Cerebellar nuclear complex (tissue), 1 donor: Measurements from ENCODE around the gene BAG5.
"Not testable (repeated sequence)": the region's sequence is repeated elsewhere in the genome, so short reads cannot be mapped to it uniquely, and the experiment has no call there.

Source experiments
- DNase-seq, 2 experiments: peaks; one replicate each; lab custom pipeline; 2025; lab: John Stamatoyannopoulos, UW

The BAG5 gene, protein sequence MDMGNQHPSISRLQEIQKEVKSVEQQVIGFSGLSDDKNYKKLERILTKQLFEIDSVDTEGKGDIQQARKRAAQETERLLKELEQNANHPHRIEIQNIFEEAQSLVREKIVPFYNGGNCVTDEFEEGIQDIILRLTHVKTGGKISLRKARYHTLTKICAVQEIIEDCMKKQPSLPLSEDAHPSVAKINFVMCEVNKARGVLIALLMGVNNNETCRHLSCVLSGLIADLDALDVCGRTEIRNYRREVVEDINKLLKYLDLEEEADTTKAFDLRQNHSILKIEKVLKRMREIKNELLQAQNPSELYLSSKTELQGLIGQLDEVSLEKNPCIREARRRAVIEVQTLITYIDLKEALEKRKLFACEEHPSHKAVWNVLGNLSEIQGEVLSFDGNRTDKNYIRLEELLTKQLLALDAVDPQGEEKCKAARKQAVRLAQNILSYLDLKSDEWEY

DNA sequence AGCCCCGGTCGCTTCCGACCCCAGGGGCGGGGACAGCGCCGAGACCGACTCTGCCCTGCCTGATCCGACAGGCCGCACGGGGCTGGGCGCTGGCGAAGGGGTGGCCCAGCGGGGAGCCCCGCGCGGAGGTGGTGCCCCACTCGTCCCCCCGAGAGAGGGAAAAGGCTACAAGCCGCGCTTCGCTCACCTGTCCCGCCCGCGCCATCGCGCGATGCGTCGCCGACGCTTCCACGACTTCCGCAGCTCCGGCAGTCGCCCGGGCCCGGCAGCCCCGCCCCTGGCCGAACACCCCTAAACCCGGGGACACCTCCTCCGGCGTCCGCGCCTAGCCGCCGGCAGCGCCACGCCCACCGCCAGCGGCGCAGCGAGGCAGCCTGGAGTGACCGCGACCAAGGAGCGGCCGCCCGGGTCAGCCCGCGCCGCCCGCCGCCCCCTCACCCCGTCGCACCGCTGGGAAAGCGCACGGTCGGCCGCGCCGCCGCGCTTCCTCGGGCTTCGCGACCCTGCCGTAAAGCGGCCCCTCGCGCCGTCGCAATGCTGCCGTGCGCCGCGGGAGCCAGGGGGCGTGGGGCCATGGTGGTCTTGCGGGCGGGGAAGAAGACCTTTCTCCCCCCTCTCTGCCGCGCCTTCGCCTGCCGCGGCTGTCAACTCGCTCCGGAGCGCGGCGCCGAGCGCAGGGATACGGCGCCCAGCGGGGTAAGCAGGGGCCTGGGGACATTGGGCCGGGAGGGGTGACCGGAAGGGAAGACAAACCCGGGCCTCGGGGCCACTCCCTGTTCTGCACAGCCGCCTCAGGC lies at the start of gene BAG5, which contains the start of gene COA8:
Gene BAG5, minus strand, starts transcription at position 229 of the 797 bp plus-strand sequence. CDS start 1,493 bp downstream, outside the sequence.
Gene COA8, plus strand, starts transcription at position 532 of the 797 bp plus-strand sequence. Its CDS starts 42 bp downstream, at position 574.
- peak in 1 of 2 experiments; percentile 21 for DNase-seq

DNA sequence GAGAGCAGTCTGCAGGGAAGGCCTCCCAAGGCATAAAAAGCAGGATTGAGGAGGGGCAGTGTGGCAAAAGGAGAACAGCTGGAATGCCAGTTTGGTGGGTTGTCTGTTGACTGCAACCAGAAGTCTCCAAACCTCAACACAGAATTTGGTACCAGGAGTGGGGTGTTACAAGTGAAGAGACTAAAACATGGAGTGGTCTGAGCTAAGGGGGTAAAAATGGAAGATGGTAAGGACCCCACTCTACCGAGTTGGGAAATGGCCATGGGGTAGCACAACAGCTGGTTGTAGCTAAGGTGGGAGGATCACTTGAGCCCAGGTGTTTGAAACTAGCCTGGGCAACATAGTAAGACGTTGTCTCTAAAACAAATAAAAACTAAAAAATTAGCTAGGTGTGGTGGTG lies 48.8 kb upstream of the BAG5 start:
- no peak for DNase-seq

DNA sequence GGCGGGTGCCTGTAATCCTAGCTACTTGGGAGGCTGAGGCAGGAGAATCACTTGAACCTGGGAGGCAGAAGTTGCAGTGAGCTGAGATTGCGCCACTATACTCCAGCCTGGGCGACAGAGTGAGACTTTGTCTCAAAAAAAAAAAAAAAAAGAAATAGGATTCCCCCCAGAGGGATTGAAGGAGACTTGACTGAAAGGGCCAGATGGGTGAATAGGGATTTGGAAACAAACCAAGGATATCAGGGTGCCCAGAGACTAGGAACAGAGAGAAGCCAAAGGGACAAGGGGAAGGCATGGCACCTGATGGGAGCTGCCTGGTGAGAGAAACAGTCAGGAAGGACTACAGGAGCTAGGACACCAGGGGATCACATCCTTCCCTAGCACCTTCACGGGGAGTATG lies 46.6 kb upstream of the BAG5 start:
- DNase-seq: not testable (repeated sequence)

DNA sequence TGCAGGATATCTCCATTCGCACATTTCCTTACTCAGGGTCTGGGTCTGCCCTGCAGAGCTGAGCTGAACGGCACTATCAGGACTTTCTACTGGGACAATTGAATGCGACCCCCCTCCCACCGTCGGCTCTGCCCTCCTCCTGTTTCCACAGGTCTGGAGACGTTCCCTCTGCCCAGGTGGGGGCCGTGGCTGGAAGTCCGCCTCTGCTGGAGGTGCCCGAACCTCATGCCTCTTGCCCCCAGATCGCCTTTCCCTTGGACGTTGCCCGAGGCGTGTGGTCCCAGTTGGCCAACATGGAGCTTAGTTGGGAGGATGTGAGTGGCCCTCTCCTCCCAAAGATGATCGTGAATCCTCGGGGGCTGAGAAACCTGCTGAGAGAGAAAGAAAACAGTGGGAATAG lies 45.4 kb upstream of the BAG5 start:
- DNase-seq: no peak

DNA sequence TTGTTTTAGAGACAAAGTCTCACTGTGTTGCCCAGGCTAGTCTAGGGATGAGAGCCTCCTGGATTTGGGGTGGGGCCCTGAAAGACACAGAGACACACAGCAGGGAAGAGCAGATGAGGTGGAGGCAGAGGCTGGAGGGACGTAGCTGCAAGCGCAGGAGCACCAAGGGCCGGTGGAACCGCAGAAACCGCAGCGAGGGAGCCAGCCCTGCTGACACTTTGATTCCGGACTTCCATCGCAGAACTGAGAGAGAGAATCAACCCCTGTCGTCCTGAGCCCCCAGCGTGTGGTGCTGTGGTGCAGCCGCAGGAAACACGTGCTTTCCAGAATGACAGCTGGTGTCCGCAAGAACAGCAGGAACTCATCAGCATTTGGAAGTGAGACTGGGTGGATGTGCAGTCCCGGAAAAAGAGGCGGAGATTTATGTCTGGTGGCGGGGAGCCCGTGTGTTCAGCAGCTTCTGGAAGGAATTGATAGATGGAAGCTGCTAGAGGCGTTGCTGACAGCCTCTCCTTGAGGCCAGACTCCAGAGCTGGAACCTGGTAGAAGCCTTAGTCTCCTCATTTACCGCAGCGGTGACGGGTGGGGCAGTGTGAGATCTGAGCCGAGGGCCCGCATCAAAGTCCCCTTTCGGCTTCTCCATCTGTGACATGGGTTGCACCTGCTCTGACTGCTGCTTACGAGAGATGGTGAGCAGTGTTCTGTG lies 44.7 kb upstream of the BAG5 start:
- no peak for DNase-seq

DNA sequence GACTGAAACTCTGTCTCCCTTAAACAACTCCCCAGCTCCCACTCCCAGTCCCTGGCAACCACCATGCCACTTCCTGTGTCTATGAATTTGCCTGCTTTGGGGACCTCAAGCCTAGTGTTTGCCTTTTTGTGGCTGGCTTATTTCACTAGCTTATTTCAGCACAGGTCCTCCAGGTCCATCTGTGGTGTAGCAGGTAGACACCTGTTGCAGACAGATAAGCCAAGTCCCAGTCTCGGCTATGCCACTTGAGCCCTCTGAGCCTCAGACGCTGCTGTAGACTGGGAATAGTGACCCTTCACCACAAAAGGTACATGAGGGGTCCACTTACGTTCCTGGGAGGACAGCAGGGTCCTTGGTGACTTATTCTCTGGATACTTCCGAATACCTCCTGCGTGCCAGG lies 42.2 kb upstream of the BAG5 start:
- DNase-seq: no peak

DNA sequence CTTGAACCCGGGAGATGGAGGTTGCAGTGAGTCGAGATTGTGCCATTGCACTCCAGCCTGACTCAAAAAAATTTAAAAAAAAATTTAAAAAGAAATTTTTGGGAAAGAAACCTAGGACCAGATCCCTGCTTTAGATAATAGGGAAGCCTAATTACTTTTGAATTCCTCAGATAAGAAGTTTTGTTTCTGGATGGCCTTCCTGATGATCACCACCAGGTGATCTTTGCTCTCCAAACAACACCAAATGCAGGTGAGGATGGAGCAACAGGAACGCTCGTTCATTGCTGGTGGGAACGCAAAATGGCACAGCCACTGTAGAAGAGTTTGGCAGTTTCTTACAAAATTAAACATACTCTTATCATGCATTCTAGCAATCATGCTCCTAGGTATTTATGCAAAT lies 38.0 kb upstream of the BAG5 start:
- DNase-seq: no peak

DNA sequence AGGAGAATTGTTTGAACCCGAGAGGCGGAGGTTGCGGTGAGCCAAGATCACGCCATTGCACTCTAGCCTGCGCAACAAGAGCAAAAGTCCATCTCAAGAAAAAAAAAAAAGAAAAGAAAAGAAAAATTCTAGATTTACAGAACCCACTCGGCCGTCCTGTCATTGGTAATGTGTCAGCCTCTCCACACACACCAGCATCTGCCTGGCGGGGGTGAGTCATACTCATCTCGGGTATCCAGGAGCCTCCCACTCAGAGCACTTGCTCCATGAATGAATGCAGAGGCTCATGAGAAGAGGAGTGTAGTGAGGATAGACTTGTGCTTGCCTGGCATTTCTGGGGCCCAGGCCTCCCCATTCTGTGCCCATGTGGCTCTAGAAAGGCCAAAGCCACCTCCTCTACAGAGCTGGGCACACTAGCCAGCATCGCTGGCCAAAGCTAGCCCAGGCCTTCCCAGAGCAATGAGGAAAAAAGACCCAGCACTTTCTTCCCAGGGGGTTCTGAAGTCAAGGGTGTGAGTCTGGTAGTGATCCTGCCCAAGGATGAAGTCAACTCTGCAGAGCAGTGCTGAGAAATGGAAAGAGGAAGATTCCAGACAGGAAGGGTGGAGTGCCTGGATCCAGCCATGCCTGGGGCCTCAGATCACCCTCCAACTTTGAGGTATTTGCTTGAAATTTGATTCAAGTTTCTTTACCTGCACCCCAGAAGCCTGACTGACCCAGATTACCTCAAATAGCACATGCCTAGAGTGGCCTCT lies 35.3 kb upstream of the BAG5 start:
- DNase-seq: no peak

DNA sequence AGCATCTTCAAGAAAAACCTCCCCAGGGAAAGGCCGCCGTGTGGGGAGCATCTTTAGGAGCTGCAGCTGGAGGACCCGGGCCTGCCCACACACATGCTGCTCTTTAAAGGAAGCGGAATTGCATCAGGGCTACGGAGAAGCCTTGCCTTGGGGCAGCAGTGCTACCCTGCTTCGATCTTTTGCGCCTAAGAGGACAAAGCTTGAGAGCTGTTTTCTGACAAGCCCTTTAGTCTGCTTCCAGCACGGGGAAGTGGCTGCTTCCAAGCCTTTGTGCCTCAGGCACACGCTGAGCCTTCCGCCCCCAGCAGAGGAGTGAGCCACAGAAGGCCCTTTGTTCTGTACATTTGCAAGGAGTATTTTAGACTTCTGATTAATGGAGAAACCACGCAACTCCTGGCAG lies 31.8 kb upstream of the BAG5 start:
- no peak for DNase-seq

DNA sequence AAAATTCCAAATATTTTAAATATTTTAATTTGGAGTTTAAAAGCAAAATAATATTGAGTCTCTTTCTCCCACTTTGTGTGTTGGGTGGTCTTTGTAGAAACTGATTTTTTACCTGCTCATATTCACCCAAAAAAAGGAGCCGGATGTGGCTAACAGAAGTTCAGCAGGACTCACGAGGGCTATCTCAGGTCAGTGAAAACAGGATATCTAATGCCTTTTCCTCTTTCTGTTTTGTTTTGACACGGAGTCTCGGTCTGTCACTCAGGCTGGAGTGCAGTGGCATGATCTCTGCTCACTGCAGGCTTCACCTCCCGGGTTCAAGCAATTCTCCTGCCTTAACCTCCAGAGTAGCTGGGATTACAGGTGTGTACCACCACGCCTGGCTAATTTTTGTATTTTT lies 31.1 kb upstream of the BAG5 start:
- no peak for DNase-seq

DNA sequence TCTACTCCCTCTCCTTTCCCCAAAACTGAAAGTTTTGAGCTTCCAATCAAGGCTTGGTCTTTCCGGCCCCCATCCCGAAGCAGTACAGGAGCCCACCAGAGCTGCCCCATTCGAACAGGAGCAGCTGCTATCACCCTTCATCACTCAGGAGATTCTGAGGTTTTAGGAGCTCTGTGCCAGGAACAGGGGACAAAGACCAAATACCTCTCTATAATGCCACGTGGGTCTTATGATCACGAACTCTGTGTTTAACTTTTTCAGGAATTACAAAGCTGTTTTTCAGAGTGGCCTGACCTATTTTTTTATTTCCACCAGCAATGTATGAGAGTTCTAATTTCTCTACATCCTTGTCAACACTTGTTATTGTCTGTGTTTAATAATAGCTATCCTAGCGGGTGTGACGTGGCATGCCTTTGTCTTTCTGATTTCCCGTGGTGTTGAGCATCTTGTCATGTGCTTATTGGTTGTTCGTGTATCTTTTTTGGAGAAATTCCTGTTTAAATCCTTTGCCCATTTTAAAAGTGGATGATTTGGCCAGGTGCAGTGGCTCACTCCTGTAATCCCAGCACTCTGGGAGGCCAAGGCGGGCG lies 22.0 kb upstream of the BAG5 start:
- DNase-seq: no peak

DNA sequence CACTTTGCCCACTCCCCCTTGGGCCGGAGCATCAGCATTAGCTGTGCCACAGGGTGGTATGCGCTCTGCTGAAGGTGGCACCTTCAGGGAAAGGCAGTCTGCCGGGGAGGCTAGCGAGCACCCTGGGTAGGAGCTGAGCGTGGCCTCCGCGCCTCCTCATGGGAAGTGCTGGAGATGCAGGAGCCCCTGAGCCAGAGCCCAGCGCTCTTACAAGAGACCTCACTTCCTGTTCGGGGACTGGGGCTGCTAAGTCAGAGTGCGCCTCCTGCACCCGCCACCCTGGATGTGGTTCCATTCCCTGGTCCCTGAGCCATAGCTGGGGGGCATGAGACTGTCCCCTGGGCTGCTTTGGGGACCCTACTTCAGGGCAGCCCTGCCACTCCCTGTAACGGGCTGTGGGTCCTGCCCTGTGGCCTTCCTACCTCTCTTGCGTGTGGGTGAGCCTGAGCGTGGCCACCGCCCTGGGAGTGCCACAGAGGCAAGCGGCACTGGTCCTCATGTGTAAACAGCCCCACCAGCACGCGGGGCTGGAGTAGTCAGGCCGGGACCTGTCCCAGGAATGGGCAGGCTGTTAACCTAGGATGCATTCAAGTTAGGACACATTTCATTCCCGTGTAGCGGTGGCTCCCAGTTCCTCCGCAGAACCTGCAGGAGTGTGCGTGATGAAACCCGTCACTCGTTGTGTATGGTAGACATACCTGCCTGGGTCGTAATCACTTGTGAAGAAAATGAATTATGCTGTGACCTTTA lies 19.7 kb upstream of the BAG5 start:
- no peak for DNase-seq

DNA sequence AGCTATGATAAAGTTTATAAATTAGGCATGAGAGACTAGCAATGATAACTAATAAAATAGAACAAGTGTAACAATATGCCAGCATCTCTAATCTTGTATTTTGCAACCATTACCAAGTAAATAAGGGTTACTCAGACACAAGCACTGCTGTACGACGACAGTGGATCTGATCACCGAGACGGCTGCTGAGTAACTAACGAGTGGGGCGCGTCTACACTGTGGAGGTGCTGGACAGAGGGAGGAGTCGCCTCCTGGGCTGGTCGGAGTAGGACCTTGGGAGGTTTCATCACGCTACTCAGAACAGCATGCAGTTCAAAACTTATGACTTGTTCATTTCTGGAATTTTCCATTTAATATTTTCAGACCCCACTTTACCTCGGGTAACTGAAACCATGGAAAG lies 18.7 kb upstream of the BAG5 start:
- DNase-seq: no peak

DNA sequence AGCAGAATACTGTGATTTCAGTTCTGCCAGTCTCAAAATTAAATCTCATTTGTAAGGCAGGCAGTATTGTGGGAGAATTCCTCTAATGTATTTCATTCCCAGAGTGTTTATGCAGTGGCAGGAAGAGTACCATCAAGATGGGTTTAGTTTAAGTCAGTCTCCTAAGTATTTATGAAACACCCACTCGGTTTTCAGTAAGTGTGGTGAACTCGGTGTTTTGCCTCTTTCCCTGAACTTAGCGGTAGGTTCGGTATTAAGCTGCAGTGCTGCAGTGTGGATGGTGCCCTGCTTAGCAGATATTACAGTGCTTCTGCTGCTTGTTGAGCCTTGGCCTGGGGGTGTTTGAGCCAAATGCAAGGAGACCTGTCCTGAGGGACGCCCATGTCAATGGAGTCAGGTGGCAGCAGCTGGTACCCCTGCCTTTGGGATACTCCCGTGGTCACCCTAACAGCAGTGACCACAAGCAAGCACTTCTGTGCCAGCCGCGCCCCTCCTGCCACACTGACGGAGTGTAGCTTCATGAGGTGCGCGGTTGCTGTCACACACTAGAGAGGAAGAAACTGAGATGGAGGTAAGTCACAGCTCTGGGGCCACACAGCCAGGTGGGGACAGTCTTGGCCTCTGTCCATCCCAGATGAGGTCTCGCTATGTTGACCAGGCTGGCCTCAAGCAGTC lies 16.1 kb upstream of the BAG5 start:
- no peak for DNase-seq

DNA sequence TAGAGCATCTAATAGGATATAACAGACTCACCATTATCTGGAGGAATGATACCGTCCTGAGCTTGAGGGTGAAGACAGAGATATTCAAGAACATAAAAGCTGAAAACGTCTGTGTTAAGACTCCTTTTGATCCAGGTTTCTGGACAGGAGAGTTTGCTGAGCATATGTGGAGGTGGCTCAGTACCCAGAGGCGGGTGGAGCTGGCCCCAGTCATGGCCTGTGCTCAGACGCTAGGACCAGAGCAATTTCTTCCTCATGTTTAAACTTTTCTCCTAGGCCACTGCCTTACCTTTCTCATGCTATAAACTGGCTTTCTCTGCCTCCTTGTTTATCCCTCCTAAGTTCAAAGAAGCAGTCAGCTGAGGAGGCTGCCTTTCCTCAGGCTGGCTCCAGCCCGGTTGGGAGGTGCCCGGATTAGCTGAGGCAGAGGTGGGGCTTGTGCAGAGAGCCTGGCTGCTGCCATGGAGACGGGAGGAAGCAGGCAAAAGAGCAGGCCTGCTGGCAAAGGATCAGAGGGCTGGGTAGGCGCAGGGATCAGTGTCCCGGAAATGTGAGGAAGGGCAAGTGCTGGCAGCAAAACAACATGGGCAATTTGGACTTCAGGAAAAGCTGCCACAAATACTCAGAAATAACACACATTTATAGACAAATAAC lies 14.0 kb upstream of the BAG5 start:
- no peak for DNase-seq

DNA sequence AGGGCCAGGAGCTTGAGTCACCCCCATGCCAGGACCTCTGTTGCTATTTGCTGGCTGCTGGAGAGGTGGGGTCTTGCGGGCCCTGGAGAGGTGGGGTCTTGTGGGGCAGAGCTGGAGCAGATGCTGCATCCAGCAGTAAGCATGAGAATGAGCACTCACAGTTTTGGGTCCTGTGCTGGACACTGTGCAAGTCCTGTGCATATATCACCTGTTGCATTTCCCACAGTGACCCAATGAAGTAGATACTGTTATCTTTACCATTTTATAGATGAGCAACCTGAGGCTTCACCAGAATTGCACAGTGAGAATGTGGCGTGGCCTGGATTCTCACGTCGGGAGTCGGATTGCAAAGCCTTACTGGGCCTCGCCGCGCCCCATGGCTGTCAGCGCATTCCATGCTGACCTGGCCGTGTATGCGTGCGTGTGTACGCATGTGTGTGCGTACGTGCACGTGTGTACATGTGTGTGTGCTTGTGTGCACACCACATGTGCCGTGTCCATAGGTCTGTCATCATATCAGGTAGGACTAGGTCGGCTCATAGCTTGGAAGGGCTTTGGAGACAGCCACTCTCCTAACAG lies 12.3 kb upstream of the BAG5 start:
- DNase-seq: no peak

DNA sequence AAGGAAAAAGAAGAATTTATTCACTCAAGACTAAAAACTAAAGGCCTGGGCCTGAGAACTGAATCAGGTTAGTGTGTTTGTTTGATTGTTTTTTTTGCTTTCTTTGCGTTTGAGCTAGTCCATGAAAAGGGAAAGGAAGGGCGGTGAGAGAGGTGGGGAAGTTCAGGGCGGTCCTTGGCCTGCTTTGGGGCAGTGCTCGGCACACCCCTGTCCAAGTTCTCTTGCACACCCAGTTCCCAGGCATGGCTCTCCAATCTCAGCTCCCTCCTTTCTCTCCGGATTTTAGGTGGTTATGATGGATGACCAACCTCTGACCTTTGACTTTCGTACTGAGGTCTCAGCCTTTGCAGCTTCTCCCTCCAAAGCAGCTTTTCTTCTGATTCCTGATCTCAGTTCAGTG lies 11.6 kb upstream of the BAG5 start:
- DNase-seq: no peak

DNA sequence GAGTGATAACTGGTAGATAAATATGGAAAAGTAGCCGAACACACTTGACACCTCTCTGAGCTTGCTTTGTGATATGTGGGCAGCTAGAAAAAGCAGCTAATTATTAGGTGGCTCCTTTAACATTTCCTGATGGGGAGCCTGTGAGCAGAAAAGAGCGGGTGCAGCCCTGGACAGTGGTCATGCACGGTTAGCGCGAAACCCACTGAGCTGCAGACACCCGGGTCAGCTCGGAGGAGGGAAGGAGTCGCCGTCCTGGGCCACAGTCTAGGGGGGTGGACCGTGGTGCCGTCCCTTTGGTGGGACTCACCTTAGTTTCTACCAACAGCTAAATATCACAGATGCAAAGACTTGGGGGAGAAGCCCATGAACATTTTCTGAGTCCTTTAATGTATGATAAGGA lies 7.0 kb upstream of the BAG5 start:
- DNase-seq: no peak

DNA sequence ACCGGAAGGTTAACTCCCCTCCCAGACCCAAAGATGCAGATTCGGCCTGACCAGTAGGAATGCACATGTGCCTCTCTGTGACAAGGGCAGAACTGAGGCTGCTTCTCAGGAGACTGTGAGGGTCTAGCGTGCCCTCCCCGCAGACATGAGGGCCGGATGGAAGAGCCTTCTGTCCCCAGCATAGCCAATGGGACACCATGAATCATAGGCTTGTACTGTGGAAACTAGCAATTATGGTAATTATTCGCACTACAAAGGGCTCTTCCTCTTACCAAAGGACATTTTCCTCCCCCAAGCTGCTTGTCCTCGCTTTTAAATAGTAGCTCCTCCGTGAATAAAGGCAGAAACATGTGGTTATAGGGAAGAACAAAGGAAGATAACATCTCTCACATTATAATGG lies 6.5 kb upstream of the BAG5 start:
- DNase-seq: no peak
